C4-2B (cell line): ENCODE measurements around the gene PDE4D.

Experiments
- ZFX ChIP-seq: fragments of 450-650 bp; IDR thresholded peaks from 2 replicates; pipeline ENCODE4 v1.6.1; 2017
- TF ChIP-seq, protein P1 (sequence below): fragments of 450-650 bp; conservative IDR thresholded peaks from 2 replicates; pipeline ENCODE4 v1.5.1; 2017; ENCODE audit warnings: mild to moderate bottlenecking

DNA sequence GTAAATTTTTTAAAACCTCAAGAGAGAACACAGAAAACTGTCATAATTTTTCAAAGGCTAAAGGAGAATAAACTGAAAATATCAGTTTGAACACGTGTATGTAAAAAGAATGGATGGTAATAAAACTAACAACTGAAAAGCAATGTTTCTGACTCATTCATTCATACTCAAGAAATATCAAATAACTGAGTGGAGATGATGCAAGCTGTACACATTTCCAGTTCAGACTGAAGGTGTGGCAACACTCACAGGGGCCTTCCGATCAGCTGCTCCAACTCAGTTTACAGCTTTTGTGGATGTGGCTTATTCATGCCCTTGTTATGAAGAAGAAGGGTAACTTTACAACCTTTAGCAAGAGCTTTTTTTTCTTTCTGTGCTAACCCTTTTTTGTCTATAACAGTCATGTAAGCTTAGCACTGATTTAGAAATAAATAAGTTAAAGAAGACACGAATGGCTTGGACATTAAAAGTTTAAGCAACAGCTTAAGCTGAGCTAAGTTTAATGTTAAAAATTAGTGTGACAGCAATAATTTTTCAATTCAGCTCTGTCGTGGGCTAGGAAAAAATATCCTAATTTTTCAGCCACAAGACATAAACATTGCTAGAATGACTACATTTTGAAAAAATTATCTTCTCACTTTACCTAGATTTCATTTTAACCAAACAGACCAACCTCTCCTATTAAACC lies 857.1 kb downstream of the PDE4D start:
- TF ChIP-seq, protein P1, sequence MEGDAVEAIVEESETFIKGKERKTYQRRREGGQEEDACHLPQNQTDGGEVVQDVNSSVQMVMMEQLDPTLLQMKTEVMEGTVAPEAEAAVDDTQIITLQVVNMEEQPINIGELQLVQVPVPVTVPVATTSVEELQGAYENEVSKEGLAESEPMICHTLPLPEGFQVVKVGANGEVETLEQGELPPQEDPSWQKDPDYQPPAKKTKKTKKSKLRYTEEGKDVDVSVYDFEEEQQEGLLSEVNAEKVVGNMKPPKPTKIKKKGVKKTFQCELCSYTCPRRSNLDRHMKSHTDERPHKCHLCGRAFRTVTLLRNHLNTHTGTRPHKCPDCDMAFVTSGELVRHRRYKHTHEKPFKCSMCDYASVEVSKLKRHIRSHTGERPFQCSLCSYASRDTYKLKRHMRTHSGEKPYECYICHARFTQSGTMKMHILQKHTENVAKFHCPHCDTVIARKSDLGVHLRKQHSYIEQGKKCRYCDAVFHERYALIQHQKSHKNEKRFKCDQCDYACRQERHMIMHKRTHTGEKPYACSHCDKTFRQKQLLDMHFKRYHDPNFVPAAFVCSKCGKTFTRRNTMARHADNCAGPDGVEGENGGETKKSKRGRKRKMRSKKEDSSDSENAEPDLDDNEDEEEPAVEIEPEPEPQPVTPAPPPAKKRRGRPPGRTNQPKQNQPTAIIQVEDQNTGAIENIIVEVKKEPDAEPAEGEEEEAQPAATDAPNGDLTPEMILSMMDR, result no peak
- no peak for TF ChIP-seq ZFX
